Right atrium auricular region (tissue), 2 donors: ENCODE measurements around the gene NSMCE1. TPM values are rescaled to one million over a fixed set of nuclear protein-coding genes. Genes with fewer than 3 reads are reported as not detected.

Experiments
- DNase-seq: peaks from one replicate; pipeline ENCODE4 v3.0.0-alpha.2; 2019; ENCODE audit warnings: low spot score
- H3K27ac ChIP-seq, 2 donors: fragments of 200-600 bp; sonication (generic); 1 replicate in 1 of 2; 2 replicates in 1 of 2; pipeline ENCODE4 v1.5.1; 2016 to 2019
- H3K27me3 ChIP-seq, 2 donors: fragments of 200-600 bp; sonication (generic); one replicate each; pipeline versions ENCODE4 v1.5.1 to v1.6.0; 2017 to 2019
- H3K36me3 ChIP-seq: fragments of 200-600 bp; sonication (generic); one replicate; pipeline ENCODE4 v1.5.1; 2016
- H3K4me1 ChIP-seq, 2 donors: fragments of 200-600 bp; sonication (generic); one replicate each; pipeline versions ENCODE4 v1.5.1 to v1.6.0; 2017 to 2019
- H3K4me3 ChIP-seq, 2 donors: fragments of 200-600 bp; sonication (generic); 1 replicate in 1 of 2; 2 replicates in 1 of 2; pipeline ENCODE4 v1.5.1; 2017 to 2019; ENCODE audit warnings: mild to moderate bottlenecking in 1 of 2, moderate library complexity in 1 of 2
- H3K9me3 ChIP-seq, 2 donors: fragments of 200-600 bp; sonication (generic); one replicate each; pipeline ENCODE4 v1.5.1; 2019
- CTCF ChIP-seq, 2 donors: fragments of 200-600 bp; sonication (generic); IDR thresholded peaks; one replicate each; pipeline ENCODE4 v1.5.1; 2019; ENCODE audit warnings: antibody characterized with exemption in 2 of 2
- total RNA-seq, 2 donors: library from RNA; depleted of rRNA; stranded (reverse); fragments of >200 nt; gene quantifications; one replicate each; pipeline ENCODE4 v1.1.0, GENCODE V29; 2016

The NSMCE1 gene
- total RNA-seq, 2 donors from 2014 or later: 24.0 to 35.8 TPM

DNA sequence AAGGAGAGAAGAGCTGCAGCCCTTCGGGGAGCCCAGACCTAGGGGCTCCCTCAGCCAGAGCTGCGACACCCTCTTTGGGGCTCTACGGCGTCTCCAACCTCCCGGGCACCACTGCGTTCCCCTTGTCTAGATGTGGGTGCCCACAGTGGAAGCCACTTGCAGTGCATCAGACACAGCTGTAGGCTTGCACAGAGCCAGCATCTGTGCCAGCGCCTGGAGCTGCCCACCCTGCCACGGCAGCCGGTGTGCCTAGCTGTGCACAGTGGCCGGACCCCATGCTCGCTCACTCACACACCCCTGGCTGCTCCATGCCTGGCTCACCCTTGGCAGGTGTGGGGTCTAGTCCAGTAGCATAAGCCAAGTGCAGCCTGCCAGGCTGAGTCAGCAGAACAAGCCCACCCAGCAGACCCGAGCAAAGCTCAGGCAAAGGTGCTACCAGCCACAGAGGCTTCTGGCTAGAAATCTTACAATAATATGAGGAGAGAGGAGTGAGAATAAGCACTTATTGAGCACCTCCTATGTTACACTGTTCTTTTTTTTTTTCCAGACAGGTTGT lies 78.2 kb downstream of the NSMCE1 start:
- TF ChIP-seq CTCF (IDR thresholded peaks at IDR 0.05): no peak
- DNase-seq: no peak
- Histone ChIP-seq H3K9me3 (no peaks in the 10 kb centered on the region), H3K27ac (no peak overlapping the region), H3K36me3 (no peaks in the 10 kb centered on the region), H3K4me1 (no peaks in the 10 kb centered on the region), H3K27me3 (no peaks in the 10 kb centered on the region), H3K4me3 (no peak overlapping the region)

- no peak for DNase-seq
- Histone ChIP-seq H3K27ac (no peak overlapping the region), H3K4me3 (no peak overlapping the region), H3K27me3 (no peaks in the 10 kb centered on the region), H3K4me1 (no peaks in the 10 kb centered on the region), H3K9me3 (no peaks in the 10 kb centered on the region), H3K36me3 (no peaks in the 10 kb centered on the region)
- no peak for TF ChIP-seq CTCF (IDR thresholded peaks at IDR 0.05)
These were observed 79.1 kb downstream of the NSMCE1 start for GRCh38 chr16:27189335-27189972.

DNA sequence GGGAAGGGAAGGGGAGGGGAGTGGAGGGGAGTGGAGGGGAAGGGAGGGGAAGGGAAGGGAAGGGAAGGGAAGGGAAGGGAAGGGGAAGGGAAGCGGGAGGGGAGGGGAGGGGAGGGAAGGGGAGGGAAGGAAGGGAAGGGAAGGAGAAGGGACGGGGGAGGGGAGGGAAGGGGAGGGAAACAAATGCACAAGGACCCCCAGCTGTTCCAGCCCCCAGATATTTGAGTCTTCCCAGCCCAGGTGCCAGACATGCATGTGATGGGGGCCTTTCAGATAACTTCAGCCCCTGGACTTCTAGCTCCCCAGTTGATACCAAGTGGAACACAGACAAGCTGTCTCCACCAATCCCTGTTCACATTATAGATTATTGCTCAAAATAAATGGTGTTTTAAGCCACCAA lies 79.9 kb downstream of the NSMCE1 start:
- no peak for TF ChIP-seq CTCF (IDR thresholded peaks at IDR 0.05)
- no peaks in the 10 kb centered on the region for H3K4me1 ChIP-seq
- no peak for DNase-seq

DNA sequence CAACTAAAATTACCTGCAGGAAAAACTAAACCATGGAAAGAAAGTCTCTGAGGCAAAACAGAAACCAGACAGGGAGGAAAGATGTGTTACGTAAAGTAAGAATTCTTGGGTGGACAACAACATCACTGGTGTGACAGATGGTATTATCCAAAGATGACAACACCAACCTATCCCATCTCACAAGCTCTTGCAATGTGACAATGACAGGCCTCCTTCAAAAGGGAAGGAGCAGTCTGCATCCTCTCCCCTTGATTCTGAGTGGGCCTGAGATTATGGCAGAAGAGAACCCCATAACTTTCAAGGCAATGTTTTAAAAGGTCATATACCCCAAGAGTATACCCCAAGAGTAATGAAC lies 82.8 kb downstream of the NSMCE1 start:
- DNase-seq: no peak
- H3K36me3 ChIP-seq: no peaks in the 10 kb centered on the region
- no peak for TF ChIP-seq CTCF (IDR thresholded peaks at IDR 0.05)
- H3K27me3 ChIP-seq: no peaks in the 10 kb centered on the region
- H3K4me1 ChIP-seq: no peaks in the 10 kb centered on the region
- H3K9me3 ChIP-seq: no peaks in the 10 kb centered on the region
- H3K4me3 ChIP-seq: no peak overlapping the region
- no peak overlapping the region for H3K27ac ChIP-seq

More for the DNA sequence above, 79.9 kb downstream of the NSMCE1 start:
- Histone ChIP-seq H3K27ac (no peak overlapping the region), H3K4me3 (no peak overlapping the region), H3K27me3 (no peaks in the 10 kb centered on the region), H3K36me3 (no peaks in the 10 kb centered on the region), H3K9me3 (no peaks in the 10 kb centered on the region)

- DNase-seq: no peak
- Histone ChIP-seq H3K36me3 (no peaks in the 10 kb centered on the region), H3K27me3 (no peaks in the 10 kb centered on the region)
These were observed 85.6 kb downstream of the NSMCE1 start for GRCh38 chr16:27182906-27183405.

More at GRCh38 chr16:27182906-27183405, 85.6 kb downstream of the NSMCE1 start:
- H3K9me3 ChIP-seq: no peaks in the 10 kb centered on the region
- H3K27ac ChIP-seq: no peak overlapping the region
- H3K4me1 ChIP-seq: peaks cover 0 to 8% of the 10 kb centered on the region in 2 donors
- no peak overlapping the region for H3K4me3 ChIP-seq
- TF ChIP-seq CTCF (IDR thresholded peaks at IDR 0.05): no peak
